Sigmoid colon (tissue), 7 donors: ENCODE measurements around the gene RUNX1. TPM values are rescaled to one million over a fixed set of nuclear protein-coding genes. Genes with fewer than 3 reads are reported as not detected.
"Not testable (repeated sequence)": the region's sequence is repeated elsewhere in the genome, so short reads cannot be mapped to it uniquely, and the experiment has no call there.

Experiments
- DNase-seq: peaks from one replicate; pipeline ENCODE4 v3.0.0-alpha.2; 2019
- H3K27ac ChIP-seq, 4 donors: fragments of 200-600 bp; sonication (generic); one replicate each; pipeline ENCODE4 v1.5.1; 2016 to 2019; ENCODE audit warnings: mild to moderate bottlenecking in 1 of 4
- H3K27me3 ChIP-seq, 3 donors: fragments of 200-600 bp; sonication (generic); one replicate each; pipeline ENCODE4 v1.5.1; 2019; ENCODE audit warnings: mild to moderate bottlenecking in 1 of 3
- H3K36me3 ChIP-seq, 4 donors: fragments of 200-600 bp; sonication (generic); one replicate each; pipeline ENCODE4 v1.5.1; 2016 to 2019
- H3K4me1 ChIP-seq, 4 donors: fragments of 200-600 bp; sonication (generic); one replicate each; pipeline ENCODE4 v1.5.1; 2017 to 2019
- H3K4me3 ChIP-seq, 4 donors: fragments of 200-600 bp; sonication (generic); one replicate each; pipeline ENCODE4 v1.5.1; 2017 to 2019; ENCODE audit warnings: mild to moderate bottlenecking in 2 of 4, moderate library complexity in 1 of 4
- H3K9me3 ChIP-seq, 4 donors: fragments of 200-600 bp in 3 of 4; sonication (generic) in 3 of 4; one replicate each; pipeline versions ENCODE4 v1.5.1 to v1.6.1; 2013 to 2019
- CTCF ChIP-seq, 4 experiments: fragments of 450-650 bp in 3 of 4; fragments of 200-600 bp in 1 of 4; IDR thresholded peaks; one replicate each; pipeline ENCODE4 v1.5.1; 2016 to 2019; ENCODE audit warnings: antibody characterized with exemption in 4 of 4, mild to moderate bottlenecking in 3 of 4, moderate library complexity in 2 of 4
- EP300 ChIP-seq, 4 donors: sonication (generic); formaldehyde crosslinking; IDR thresholded peaks; one replicate each; pipeline ENCODE4 v1.6.1; 2017; ENCODE audit warnings: antibody characterized with exemption in 4 of 4
- POLR2A ChIP-seq, 2 donors: fragments of 450-650 bp; IDR thresholded peaks; one replicate each; pipeline ENCODE4 v1.6.1; 2016; ENCODE audit warnings: antibody characterized with exemption in 2 of 2, mild to moderate bottlenecking in 2 of 2, moderate library complexity in 2 of 2
- POLR2AphosphoS5 ChIP-seq, 4 donors: sonication (generic); formaldehyde crosslinking; IDR thresholded peaks; one replicate each; pipeline ENCODE4 v1.6.1; 2017; ENCODE audit warnings: antibody characterized with exemption in 4 of 4
- WGBS, 2 donors: extraction: QIAGEN DNeasy Blood & Tissue Kit; methylation state at CpG; one replicate each; pipeline ENCODE4 v1.1.7; 2013; 5-methylcytosine and 5-hydroxymethylcytosine counted together
- intact Hi-C: fragments of 100-400 bp; cut with DNase I; formaldehyde crosslinking; loops from one replicate; pipeline ENCODE4 v1.15.1; 2023
- polyA plus RNA-seq, 3 donors: library from polyadenylated mRNA; stranded (reverse); fragments of 200-250 nt; gene quantifications; one replicate each; pipeline ENCODE4 v1.2.3, GENCODE V29; 2013
- total RNA-seq, 4 donors: library from RNA; depleted of rRNA; stranded (reverse); fragments of >200 nt; gene quantifications; one replicate each; pipeline ENCODE4 v1.1.0, GENCODE V29; 2016
- donor health status: healthy with polysubstance abuse.
- donor health status: Bipolar disorder and iron deficiency.
- donor health status: healthy.

Gene RUNX1
- total and polyA plus RNA-seq, 7 donors = 2.8 to 23.3 (median 7.5) TPM

- no peak overlapping the region for H3K27ac ChIP-seq
- no peak for TF ChIP-seq EP300 (IDR thresholded peaks at IDR 0.05)
- TF ChIP-seq POLR2AphosphoS5 (IDR thresholded peaks at IDR 0.05) = no peak
- no peak for TF ChIP-seq POLR2A (IDR thresholded peaks at IDR 0.05)
- no peak for TF ChIP-seq CTCF (IDR thresholded peaks at IDR 0.05)
- no peaks in the 10 kb centered on the region for H3K9me3 ChIP-seq
- H3K4me3 ChIP-seq = no peak overlapping the region
- H3K4me1 ChIP-seq = peaks cover 0 to 45% (median 25%) of the 10 kb centered on the region in 4 donors
- H3K27me3 ChIP-seq = no peaks in the 10 kb centered on the region
- DNase-seq = no peak
- intact Hi-C loops = no loop called here
- no peaks in the 10 kb centered on the region for H3K36me3 ChIP-seq
- WGBS, 2 donors = 65 to 83% methylated on average over 4 of the region's 4 CpGs
These were observed 51.8 kb downstream of the RUNX1 start for GRCh38 chr21:34997294-34997693.

- DNase-seq = peak; percentile 85
- no peaks in the 10 kb centered on the region for H3K9me3 ChIP-seq
- peaks cover 0 to 45% (median 25%) of the 10 kb centered on the region in 4 donors for H3K4me1 ChIP-seq
- H3K27ac ChIP-seq = peak overlapping the region in 2 of 4 donors; percentile 7 to 49
- no peaks in the 10 kb centered on the region for H3K36me3 ChIP-seq
- intact Hi-C loops = no loop called here
- TF ChIP-seq POLR2AphosphoS5 (IDR thresholded peaks at IDR 0.05) (peak in 3 of 4 donors; percentile 25 to 77 (median 50)), EP300 (IDR thresholded peaks at IDR 0.05) (no peak)
- 65 to 80% methylated on average over 8 of the region's 8 CpGs for WGBS, 2 donors
- no peak overlapping the region for H3K4me3 ChIP-seq
- H3K27me3 ChIP-seq = no peaks in the 10 kb centered on the region
These were observed 52.6 kb downstream of the RUNX1 start for GRCh38 chr21:34996304-34997101.

- Histone ChIP-seq H3K4me1 (peaks cover 0 to 45% (median 25%) of the 10 kb centered on the region in 4 donors), H3K9me3 (no peaks in the 10 kb centered on the region), H3K36me3 (no peaks in the 10 kb centered on the region), H3K27me3 (no peaks in the 10 kb centered on the region), H3K4me3 (no peak overlapping the region), H3K27ac (peak overlapping the region in 2 of 4 donors; percentile 7 to 49)
- intact Hi-C loops = no loop called here
- no peak for DNase-seq
- TF ChIP-seq CTCF (IDR thresholded peaks at IDR 0.05) (no peak), POLR2AphosphoS5 (IDR thresholded peaks at IDR 0.05) (no peak), POLR2A (IDR thresholded peaks at IDR 0.05) (no peak), EP300 (IDR thresholded peaks at IDR 0.05) (no peak)
- WGBS, 2 donors = 95 to 97% methylated on average over 1 of the region's 1 CpG
These were observed 53.2 kb downstream of the RUNX1 start for GRCh38 chr21:34995979-34996303.

GRCh38 chr21:34994766-34995631, 54.1 kb downstream of the RUNX1 start:
- Histone ChIP-seq H3K27me3 (no peaks in the 10 kb centered on the region), H3K36me3 (no peaks in the 10 kb centered on the region), H3K9me3 (no peaks in the 10 kb centered on the region), H3K27ac (no peak overlapping the region), H3K4me3 (no peak overlapping the region), H3K4me1 (peaks cover 0 to 45% (median 25%) of the 10 kb centered on the region in 4 donors)
- intact Hi-C loops = no loop called here
- 88 to 91% methylated on average over 12 of the region's 12 CpGs for WGBS, 2 donors
- no peak for DNase-seq
- TF ChIP-seq POLR2A (IDR thresholded peaks at IDR 0.05) (no peak), POLR2AphosphoS5 (IDR thresholded peaks at IDR 0.05) (no peak), CTCF (IDR thresholded peaks at IDR 0.05) (no peak), EP300 (IDR thresholded peaks at IDR 0.05) (no peak)

- DNase-seq, H3K4me3 ChIP-seq, intact Hi-C loops, H3K9me3 ChIP-seq, H3K36me3 ChIP-seq, H3K27ac ChIP-seq, H3K27me3 ChIP-seq: not testable (repeated sequence)
- WGBS, 2 donors = 81 to 84% methylated on average over 3 of the region's 3 CpGs
- H3K4me1 ChIP-seq = peaks cover 0 to 30% (median 14%) of the 10 kb centered on the region in 4 donors
These were observed 55.6 kb downstream of the RUNX1 start for GRCh38 chr21:34993521-34993921.
